Stomach (tissue), 4 donors: Measurements from ENCODE around the gene SEMA5B.

Experiments
- EP300 ChIP-seq: sonication (generic); formaldehyde crosslinking; IDR thresholded peaks from one replicate; pipeline ENCODE4 v1.6.1; 2017; ENCODE audit warnings: antibody characterized with exemption
- POLR2A ChIP-seq, 4 donors: fragments of 450-650 bp; IDR thresholded peaks; one replicate each; pipeline ENCODE4 v1.6.1; 2016; ENCODE audit warnings: antibody characterized with exemption in 4 of 4, control low read depth in 2 of 4, mild to moderate bottlenecking in 1 of 4, moderate library complexity in 1 of 4
- POLR2AphosphoS5 ChIP-seq, 3 donors: sonication (generic); formaldehyde crosslinking; IDR thresholded peaks; one replicate each; pipeline ENCODE4 v1.6.1; 2016; ENCODE audit warnings: antibody characterized with exemption in 3 of 3
- TF ChIP-seq, protein P1 (sequence below), 7 experiments: fragments of 450-650 bp in 4 of 7; fragments of 200-600 bp in 3 of 7; sonication (generic) in 3 of 7; IDR thresholded peaks; one replicate each; pipeline ENCODE4 v1.5.1; 2016 to 2019; ENCODE audit warnings: antibody characterized with exemption in 7 of 7, control low read depth in 2 of 7, mild to moderate bottlenecking in 1 of 7

DNA sequence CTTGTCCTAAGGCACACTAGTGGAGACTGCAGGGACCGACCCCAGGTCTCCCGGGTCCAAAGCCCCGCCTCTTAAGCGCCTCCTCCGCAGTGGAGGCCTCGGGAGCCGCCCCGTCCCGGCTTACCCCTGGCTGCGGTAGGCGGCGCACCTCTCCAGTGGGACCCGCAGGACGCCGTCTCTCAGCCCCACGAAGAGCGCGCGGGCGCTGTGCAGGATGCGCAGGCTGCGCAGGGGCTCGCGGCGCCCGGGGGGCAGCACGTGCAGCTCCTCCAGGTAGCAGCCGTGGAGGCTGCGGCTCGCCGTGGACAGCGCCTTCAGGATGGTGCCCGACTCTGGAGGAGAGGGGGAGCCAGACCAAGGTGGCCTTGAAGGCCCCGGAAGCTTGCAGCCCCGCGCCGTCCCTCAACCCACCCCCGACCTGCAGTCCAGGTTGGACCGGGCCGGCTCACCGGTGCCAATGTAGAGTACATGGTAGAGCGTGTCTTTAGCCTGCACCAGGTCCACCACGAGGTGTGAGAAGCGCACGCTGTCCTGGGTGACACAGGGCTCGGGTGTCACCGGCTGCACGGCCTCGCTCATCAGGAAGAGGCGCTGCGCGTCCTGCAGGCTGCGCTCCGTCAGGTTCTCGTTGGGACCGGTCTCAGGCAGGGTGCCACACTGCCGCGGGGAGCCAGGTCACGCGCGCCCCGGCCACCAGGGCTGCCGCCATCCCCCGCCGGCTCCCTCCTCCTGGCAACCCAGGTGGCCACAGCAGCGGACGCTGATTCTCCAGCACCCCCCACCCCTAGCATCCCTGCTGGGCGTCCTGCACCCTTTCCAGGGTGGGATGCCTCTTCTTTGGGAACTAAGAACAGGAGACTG, 105.5 kb downstream of the SEMA5B start:
- TF ChIP-seq POLR2A (IDR thresholded peaks at IDR 0.05) (no peak), EP300 (no peak), POLR2AphosphoS5 (IDR thresholded peaks at IDR 0.05) (no peak)
- TF ChIP-seq, protein P1, sequence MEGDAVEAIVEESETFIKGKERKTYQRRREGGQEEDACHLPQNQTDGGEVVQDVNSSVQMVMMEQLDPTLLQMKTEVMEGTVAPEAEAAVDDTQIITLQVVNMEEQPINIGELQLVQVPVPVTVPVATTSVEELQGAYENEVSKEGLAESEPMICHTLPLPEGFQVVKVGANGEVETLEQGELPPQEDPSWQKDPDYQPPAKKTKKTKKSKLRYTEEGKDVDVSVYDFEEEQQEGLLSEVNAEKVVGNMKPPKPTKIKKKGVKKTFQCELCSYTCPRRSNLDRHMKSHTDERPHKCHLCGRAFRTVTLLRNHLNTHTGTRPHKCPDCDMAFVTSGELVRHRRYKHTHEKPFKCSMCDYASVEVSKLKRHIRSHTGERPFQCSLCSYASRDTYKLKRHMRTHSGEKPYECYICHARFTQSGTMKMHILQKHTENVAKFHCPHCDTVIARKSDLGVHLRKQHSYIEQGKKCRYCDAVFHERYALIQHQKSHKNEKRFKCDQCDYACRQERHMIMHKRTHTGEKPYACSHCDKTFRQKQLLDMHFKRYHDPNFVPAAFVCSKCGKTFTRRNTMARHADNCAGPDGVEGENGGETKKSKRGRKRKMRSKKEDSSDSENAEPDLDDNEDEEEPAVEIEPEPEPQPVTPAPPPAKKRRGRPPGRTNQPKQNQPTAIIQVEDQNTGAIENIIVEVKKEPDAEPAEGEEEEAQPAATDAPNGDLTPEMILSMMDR (IDR thresholded peaks at IDR 0.05): no peak
